DMS79 treated with DMSO at 0.1 percent for 48 hours (cell line): Measurements from ENCODE around the gene SOX10.

ENCODE experiments used
- DNase-seq: peaks from one replicate; lab custom pipeline; 2025; lab: John Stamatoyannopoulos, UW

SOX10 gene

DNA sequence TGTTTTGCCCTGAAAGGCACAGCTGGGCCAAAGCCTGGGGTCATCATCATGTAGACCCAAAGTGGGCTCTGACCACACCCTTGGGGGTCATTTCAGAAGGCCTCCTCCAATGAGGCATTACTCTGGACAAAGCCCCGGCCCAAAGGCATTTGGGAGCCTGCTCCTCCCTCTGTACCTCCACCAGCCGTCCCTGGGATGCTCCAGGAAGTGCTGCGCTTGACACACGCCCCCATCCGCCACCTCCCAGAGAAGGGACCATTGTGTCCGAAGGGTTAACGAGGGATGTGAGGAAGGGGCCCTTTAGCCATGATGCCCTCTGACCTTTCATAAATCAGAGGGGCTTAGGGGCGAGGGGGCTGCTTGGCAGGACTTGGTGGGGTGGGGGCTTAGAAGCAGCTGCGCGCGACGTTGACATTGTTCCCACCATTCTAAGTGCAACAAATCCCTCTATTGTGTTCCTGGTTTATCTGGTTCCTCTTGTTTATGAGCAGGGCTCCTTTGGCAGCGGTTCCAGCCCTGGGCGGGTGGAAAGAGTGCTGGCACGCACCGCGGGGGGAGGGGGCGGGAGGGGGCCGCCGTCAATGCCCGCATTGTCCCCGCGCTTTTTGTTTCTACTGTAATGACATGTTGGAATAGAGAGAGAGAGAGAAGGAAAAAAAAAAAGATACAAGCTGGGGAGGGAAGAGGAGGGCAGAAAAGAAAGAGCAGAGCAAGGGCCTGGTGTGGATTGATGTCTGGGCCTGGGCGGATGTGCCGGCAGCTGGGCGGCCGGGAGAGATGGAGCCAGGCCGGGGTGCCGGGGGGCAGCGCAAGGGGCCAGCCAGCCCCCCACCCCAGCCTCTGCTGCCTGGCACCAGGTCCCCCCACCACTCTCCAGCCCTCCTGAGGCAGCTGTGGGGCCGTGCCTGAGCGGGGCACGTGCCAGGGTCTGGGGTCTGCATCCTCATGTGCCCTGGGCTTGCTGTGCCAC is 32.1 kb upstream of the SOX10 start:
- DNase-seq, result no peak

DNA sequence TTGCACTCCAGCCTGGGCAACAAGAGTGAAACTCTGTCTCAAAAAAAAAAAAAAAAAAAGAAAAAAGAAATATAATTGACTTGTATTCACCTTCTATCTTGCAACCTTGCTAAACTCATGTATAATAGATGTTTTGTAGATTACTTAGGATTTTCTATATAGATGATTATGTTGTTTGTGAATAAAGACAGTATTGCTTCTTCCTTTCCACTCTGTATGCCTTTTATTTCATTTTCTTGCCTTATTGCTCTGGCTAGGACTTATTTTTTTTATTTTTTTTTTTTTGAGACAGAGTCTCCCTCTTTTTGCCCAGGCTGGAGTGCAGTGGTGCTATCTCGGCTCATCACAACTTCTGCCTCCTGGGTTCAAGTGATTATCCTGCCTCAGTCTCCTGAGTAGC is 29.7 kb upstream of the SOX10 start:
- DNase-seq, result no peak

GRCh38 chr22:38012604-38013072 is 28.3 kb upstream of the SOX10 start:
- no peak for DNase-seq

GRCh38 chr22:38009000-38009806 is 24.8 kb upstream of the SOX10 start:
- no peak for DNase-seq

DNA sequence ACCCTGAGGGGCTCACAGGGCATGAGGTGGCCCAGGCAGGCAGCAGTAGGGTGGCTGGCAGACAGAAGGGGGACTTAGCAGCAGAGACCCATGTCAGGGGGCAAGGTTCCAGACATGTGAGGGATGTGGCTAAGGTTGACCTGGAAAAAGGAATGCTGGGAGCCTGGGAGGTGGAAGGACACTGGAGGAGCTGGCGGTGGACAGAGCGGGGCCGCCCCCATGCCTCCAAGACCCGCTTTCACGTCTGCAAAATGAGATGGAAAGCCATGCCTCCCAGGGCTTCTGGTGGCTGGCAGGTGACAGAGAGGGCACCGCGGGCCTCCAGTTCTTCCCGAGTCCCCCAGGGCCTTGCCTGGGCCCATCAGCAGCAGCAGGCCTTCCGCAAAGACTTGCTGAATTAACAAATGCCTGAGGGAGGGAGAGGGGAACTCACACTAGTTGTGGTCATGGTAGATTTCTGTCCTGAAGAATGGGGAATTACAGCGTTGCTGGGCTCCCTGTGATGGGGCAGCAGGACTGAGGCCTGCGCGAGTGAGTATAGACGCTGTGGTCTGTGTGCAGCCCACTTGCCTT is 23.1 kb upstream of the SOX10 start:
- DNase-seq, result no peak

- DNase-seq, result no peak
Measured at GRCh38 chr22:38006906-38007305, 22.6 kb upstream of the SOX10 start.

DNA sequence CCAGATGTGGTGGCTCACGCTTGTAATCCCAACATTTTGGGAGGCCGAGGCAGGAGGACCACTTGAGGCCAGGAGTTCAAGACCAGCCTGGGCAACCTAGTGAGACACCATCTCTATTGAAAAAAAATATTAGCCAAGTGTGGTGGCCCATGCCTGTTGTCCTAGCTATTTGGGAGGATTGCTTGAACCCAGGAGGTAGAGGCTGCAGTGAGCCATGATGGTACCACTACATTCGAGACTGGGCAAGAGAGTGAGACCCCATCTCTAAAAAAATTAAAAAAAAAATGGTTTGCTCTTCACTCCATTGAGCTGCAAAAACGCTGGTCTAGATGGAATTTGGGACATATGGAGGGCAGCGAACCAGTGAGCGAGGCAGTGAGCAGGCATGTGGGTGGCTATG is 21.6 kb upstream of the SOX10 start:
- no peak for DNase-seq

GRCh38 chr22:37999640-38000272 is 15.4 kb upstream of the SOX10 start:
- DNase-seq, result peak; percentile 37

GRCh38 chr22:37999236-37999635 is 14.9 kb upstream of the SOX10 start:
- DNase-seq, result no peak

DNA sequence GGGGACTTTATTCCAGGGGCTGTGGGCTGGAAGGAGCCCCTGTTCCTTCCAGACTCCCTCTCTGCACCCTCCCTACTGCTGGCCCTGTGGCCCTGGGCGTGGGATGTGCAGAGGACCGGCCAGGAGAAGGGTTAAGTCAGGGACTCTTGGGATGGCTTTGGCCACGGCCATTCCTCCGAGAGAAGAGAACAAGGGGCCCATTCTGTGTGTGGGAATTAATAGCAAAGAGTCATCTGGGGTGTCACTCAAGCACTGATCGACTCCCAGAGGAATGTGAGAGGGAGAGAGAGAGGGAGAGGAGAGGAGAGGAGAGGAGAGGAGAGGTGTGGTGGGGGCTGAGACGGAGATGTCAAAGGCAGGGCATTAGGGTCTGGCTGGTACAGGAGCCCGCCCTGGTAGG is 14.2 kb upstream of the SOX10 start:
- DNase-seq, result no peak

DNA sequence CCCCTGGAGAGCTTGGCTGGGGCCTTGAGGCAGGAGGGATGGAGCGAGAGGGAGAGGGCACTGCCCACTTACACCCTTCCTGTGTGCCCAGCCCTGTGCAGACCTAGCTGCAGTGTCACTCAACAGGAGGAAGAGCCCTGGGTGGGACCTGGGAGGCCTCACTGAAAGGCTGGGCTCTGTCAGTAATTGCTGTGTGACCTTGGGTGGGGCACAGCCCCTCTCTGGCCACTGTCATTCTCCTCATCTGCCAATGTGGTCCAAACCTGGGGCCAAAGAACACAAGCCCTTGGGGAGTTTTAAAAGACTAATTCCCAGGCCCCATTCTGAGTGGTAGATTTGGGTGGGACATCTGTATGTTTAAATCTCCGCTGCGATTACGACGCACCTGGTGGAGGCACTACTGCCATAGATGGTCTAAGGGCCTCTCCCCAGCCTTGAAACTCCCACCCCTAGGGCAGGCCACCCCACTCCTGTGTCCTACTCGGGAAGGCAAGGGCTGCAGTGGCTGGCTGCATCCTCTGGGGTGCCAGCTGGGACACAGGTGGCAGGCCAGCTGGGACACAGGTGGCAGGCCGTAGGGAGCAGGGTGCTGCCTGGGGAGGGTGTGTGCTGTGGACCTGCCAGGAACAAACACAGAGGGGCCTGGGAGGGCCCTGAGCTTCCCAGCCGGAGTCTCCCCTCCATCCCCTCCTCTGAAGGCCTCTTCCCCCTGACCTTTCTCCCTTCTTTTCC is 12.3 kb upstream of the SOX10 start:
- DNase-seq, result no peak

GRCh38 chr22:37996079-37996478 is 11.7 kb upstream of the SOX10 start:
- no peak for DNase-seq

DNA sequence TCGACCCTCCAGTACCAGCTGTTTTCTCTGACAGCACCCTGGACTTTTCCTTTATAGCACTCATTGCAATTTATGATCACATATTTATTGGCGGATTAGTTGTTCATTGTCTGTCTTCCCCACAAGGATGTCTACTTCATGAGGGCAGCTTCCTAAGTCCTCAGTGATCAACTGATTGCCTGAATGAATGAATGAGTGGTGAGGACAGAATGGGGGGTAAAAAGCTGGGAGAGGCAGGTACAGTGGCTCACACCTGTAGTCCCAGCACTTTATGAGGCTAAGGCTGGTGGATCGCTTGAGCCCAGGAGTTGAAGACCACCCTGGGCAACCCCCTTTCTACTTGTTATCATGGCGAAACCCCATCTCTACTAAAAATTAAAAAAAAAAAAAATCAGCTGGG is 11.1 kb upstream of the SOX10 start:
- DNase-seq, result no peak

DNA sequence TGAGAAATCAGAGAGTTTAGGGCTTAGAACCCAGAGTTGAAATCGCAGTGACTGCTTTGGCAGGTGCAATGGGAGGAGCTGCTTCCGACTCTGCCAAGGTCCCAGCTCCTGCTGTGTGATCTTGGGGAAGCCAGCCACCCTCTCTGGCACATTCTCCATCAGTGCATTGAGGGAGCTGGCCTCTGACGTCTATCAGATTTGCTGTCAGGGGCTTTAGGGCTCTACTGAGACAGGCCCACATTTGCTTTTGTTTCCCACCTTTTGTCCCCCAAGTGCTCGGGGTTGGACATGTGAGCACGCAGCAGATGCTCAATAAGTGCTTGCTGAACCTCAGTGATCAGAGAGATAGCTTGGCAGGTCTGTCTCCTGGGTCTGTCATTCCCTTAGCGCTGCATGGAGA is 10.6 kb upstream of the SOX10 start:
- DNase-seq, result no peak

DNA sequence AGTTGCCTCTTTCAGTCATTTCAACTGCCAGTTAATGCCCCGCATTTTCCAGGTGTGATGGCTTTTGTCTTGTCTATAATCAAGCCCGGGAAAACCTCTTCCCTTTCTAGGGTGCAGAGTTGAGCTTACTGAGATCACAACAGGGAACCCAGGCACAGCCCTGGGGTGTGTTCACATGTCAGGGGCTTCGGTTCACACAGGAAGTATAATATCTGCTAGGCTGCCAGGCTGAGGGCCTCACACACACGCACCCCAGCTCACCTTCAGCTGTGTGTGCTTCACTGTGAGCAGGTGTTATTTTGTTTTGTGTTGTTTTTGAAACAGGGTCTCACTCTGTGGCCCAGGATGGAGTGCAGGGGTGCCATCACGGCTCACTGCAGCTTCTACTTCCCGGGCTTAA is 9.7 kb upstream of the SOX10 start:
- no peak for DNase-seq

DNA sequence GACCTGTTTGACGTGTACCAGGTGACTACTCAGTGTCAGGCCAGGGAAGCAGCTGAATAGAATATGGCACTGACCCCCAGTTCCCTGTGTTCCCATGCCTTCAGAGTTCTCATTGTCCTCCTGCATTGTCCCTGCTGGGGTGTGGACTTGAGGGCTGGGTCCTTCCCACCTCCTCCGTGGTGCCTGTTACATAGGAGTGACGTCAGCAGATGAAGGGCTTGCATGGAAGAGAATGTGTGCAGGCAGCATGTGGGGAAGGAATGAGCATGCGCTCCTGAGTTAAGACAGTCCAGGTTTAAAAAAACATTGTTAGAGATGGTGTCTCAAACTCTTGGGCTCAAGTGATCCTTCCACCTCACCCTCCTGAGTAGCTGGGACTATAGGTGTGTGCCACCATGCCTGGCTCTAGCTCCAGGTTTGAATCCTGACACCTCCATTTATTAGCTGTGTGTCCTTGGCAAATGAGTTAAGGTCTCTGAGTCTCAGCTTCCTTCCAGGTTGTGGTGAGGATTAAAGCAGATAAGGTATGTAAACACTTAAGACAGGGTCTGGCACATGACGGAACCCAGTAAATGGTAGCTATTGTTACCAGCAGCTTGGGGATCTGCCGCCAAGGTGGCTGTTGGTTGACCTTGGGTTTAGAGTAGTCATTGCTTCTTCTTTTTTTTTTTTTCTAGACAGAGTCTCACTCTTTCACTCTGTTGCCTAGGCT is 7.5 kb upstream of the SOX10 start:
- no peak for DNase-seq

GRCh38 chr22:37990862-37991261 is 6.5 kb upstream of the SOX10 start:
- DNase-seq, result no peak

GRCh38 chr22:37990301-37990700 is 5.9 kb upstream of the SOX10 start:
- DNase-seq, result no peak

GRCh38 chr22:37989146-37990045 is 5.0 kb upstream of the SOX10 start:
- no peak for DNase-seq

DNA sequence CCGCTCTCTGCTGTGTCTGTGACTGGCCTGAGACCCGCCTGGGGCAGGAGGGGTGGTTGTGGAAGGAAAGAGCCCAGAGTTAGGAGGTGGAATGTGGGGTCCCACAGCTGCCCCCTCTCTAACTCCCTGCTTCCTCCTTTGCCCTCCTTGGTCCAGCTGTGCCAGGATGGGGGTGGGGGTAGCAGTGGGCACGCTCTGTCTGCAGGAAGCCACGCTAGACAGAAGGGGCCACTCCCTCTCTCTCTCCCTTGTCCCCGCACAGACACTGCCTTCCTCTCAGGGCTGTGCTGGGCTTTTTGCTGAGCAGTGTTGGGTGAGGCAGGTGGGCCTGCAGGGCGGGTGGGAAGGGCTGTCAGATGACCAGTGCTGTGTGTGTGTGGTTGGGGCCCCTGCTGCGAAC is 2.0 kb upstream of the SOX10 start:
- DNase-seq, result no peak
